GM12801 (cell line): ENCODE data around the gene RNF208.

ENCODE experiments used
- CTCF ChIP-seq: IDR thresholded peaks from one replicate; pipeline ENCODE4 v1.5.1; 2011; ENCODE audit warnings: control low read depth; ENCODE audit not compliant: insufficient read length; ENCODE audit errors: extremely low read depth

Gene RNF208

GRCh38 chr9:137251194-137251461 is 29.1 kb upstream of the RNF208 start, which contains the start of gene STPG3:
Gene STPG3, plus strand, starts transcription at chr9:137251286. Its CDS starts 1 bp downstream, at chr9:137251287.
- TF ChIP-seq CTCF: no peak

- no peak for TF ChIP-seq CTCF
These were observed 28.5 kb upstream of the RNF208 start for GRCh38 chr9:137250329-137251193.

- no peak for TF ChIP-seq CTCF
These were observed 25.8 kb upstream of the RNF208 start for GRCh38 chr9:137247916-137248175.

GRCh38 chr9:137247135-137247915 is 25.3 kb upstream of the RNF208 start:
- TF ChIP-seq CTCF: no peak

- TF ChIP-seq CTCF: no peak
These were observed 23.7 kb upstream of the RNF208 start for GRCh38 chr9:137245450-137246421.

GRCh38 chr9:137244486-137245449 is 22.7 kb upstream of the RNF208 start:
- TF ChIP-seq CTCF: no peak
